LoVo (cell line): ENCODE results near the gene FYB2.

ENCODE experiments used
- DNase-seq: peaks from one replicate; pipeline ENCODE4 v3.0.0-alpha.2; 2016; ENCODE audit warnings: low spot score

Gene FYB2

GRCh38 chr1:56833088-56833487 lies 13.9 kb upstream of the FYB2 start:
- no peak for DNase-seq

- peak; percentile 50 for DNase-seq
Observed at GRCh38 chr1:56831871-56832693, 12.9 kb upstream of the FYB2 start.

- no peak for DNase-seq
Observed at GRCh38 chr1:56830052-56830451, 10.8 kb upstream of the FYB2 start.

- no peak for DNase-seq
Observed at GRCh38 chr1:56827711-56828110, 8.5 kb upstream of the FYB2 start.

GRCh38 chr1:56825436-56825835 lies 6.2 kb upstream of the FYB2 start:
- DNase-seq, result no peak

GRCh38 chr1:56824938-56825337 lies 5.7 kb upstream of the FYB2 start:
- no peak for DNase-seq

GRCh38 chr1:56824271-56824670 lies 5.1 kb upstream of the FYB2 start:
- DNase-seq, result no peak

- DNase-seq, result no peak
Observed at GRCh38 chr1:56821462-56821797, 2.2 kb upstream of the FYB2 start.

- peak; percentile 59 for DNase-seq
Observed at GRCh38 chr1:56820755-56821461, 1.7 kb upstream of the FYB2 start.

GRCh38 chr1:56817716-56818463 lies 1.3 kb downstream of the FYB2 start:
- no peak for DNase-seq

GRCh38 chr1:56816909-56817308 lies 2.3 kb downstream of the FYB2 start:
- no peak for DNase-seq

- no peak for DNase-seq
Observed at GRCh38 chr1:56816264-56816663, 2.9 kb downstream of the FYB2 start.

GRCh38 chr1:56814205-56814604 lies 5.0 kb downstream of the FYB2 start:
- no peak for DNase-seq

- DNase-seq, result peak; percentile 38
Observed at GRCh38 chr1:56811331-56811730, 7.9 kb downstream of the FYB2 start.

- DNase-seq, result no peak
Observed at GRCh38 chr1:56808410-56808809, 10.8 kb downstream of the FYB2 start.

- DNase-seq, result no peak
Observed at GRCh38 chr1:56806804-56807203, 12.4 kb downstream of the FYB2 start.

- peak; percentile 26 for DNase-seq
Observed at GRCh38 chr1:56803561-56804156, 15.5 kb downstream of the FYB2 start.

GRCh38 chr1:56799605-56800400 lies 19.4 kb downstream of the FYB2 start:
- no peak for DNase-seq

- no peak for DNase-seq
Observed at GRCh38 chr1:56798053-56798471, 21.1 kb downstream of the FYB2 start.

GRCh38 chr1:56797065-56797685 lies 22.0 kb downstream of the FYB2 start:
- DNase-seq, result peak; percentile 61

GRCh38 chr1:56795870-56796269 lies 23.3 kb downstream of the FYB2 start:
- no peak for DNase-seq
